CD14-positive monocyte (primary cell): ENCODE data around the gene SEC63. TPM values are rescaled to one million over a fixed set of nuclear protein-coding genes. Genes with fewer than 3 reads are reported as not detected.
A peak's percentile ranks its signal among the peaks of the same experiment; 100 is the strongest.
"Not testable (repeated sequence)": the region's sequence is repeated elsewhere in the genome, so short reads cannot be mapped to it uniquely, and the experiment has no call there.

ENCODE experiments used
- DNase-seq, 3 donors: peaks; one replicate each; pipeline ENCODE4 v3.0.0-alpha.2; 2011 to 2022
- H2AFZ ChIP-seq: 2 replicates; pipeline ENCODE4 v1.6.0; 2012; ENCODE audit warnings: mild to moderate bottlenecking, low read depth, low read length, inconsistent platforms; ENCODE audit not compliant: insufficient read depth, poor library complexity, severe bottlenecking
- H3K27ac ChIP-seq, 2 donors: 1 replicate in 1 of 2; 2 replicates in 1 of 2; pipeline ENCODE4 v1.5.1; 2012 to 2013; ENCODE audit warnings: low read length in 2 of 2, control low read depth in 1 of 2, inconsistent platforms in 1 of 2, low read depth in 1 of 2, mild to moderate bottlenecking in 1 of 2
- H3K27me3 ChIP-seq, 2 donors: one replicate each; pipeline versions ENCODE4 v1.6.0 to v1.6.1; 2011 to 2013; ENCODE audit warnings: low read length in 2 of 2; ENCODE audit not compliant: control insufficient read depth in 2 of 2, insufficient read depth in 2 of 2
- H3K36me3 ChIP-seq, 2 donors: replicated peaks in 1 of 2; 1 replicate in 1 of 2; 2 replicates in 1 of 2; pipeline versions ENCODE4 v1.5.1 to v1.6.1; 2012 to 2013; ENCODE audit warnings: low read length in 2 of 2, control low read depth in 1 of 2, inconsistent platforms in 1 of 2, mild to moderate bottlenecking in 1 of 2; ENCODE audit not compliant: insufficient read depth in 2 of 2, control insufficient read depth in 1 of 2
- H3K4me1 ChIP-seq, 2 donors: 1 replicate in 1 of 2; 2 replicates in 1 of 2; pipeline versions ENCODE4 v1.5.1 to v1.6.1; 2012 to 2013; ENCODE audit warnings: low read length in 2 of 2, control low read depth in 1 of 2, inconsistent platforms in 1 of 2, mild to moderate bottlenecking in 1 of 2, moderate library complexity in 1 of 2; ENCODE audit not compliant: insufficient read depth in 2 of 2, control insufficient read depth in 1 of 2
- H3K4me2 ChIP-seq: replicated peaks from 2 replicates; pipeline ENCODE3; 2012; ENCODE audit warnings: low read length, moderate library complexity, mild to moderate bottlenecking; ENCODE audit not compliant: poor library complexity, severe bottlenecking; ENCODE audit errors: extremely low read depth
- H3K4me3 ChIP-seq, 3 experiments: fragments of 200-600 bp in 1 of 3; sonication (generic) in 1 of 3; replicated peaks in 1 of 3; 1 replicate in 2 of 3; 2 replicates in 1 of 3; pipeline ENCODE4 v1.5.1; 2011 to 2013; ENCODE audit warnings: low read length in 3 of 3, mild to moderate bottlenecking in 3 of 3, control low read depth in 2 of 3, low read depth in 2 of 3, inconsistent platforms in 1 of 3, moderate library complexity in 1 of 3
- H3K79me2 ChIP-seq: 2 replicates; pipeline ENCODE4 v1.6.0; 2012; ENCODE audit warnings: mild to moderate bottlenecking, control low read depth, inconsistent platforms, low read length, moderate library complexity; ENCODE audit not compliant: insufficient read depth
- H3K9ac ChIP-seq: 2 replicates; pipeline ENCODE4 v1.6.0; 2017; ENCODE audit warnings: low read length, mild to moderate bottlenecking; ENCODE audit not compliant: insufficient read depth, poor library complexity, severe bottlenecking
- H3K9me3 ChIP-seq, 2 donors: replicated peaks in 1 of 2; 1 replicate in 1 of 2; 2 replicates in 1 of 2; pipeline versions ENCODE4 v1.5.1 to v1.6.1; 2012 to 2013; ENCODE audit warnings: low read length in 2 of 2, control low read depth in 1 of 2; ENCODE audit not compliant: control insufficient read depth in 1 of 2, insufficient read depth in 1 of 2
- H4K20me1 ChIP-seq: 2 replicates; pipeline ENCODE4 v1.6.0; 2012; ENCODE audit warnings: mild to moderate bottlenecking, low read length, control low read depth, moderate library complexity; ENCODE audit not compliant: insufficient read depth
- H3K27ac Mint-ChIP-seq, 7 donors: one replicate each; pipeline ENCODE4 v1.8.0; 2020; ENCODE audit warnings: mild to moderate bottlenecking in 7 of 7, mixed read lengths in 7 of 7, moderate library complexity in 6 of 7, inconsistent platforms in 2 of 7
- H3K27me3 Mint-ChIP-seq, 3 donors: one replicate each; pipeline ENCODE4 v1.8.0; 2021 to 2022; ENCODE audit warnings: low read depth in 3 of 3, mild to moderate bottlenecking in 3 of 3, mixed read lengths in 3 of 3, moderate library complexity in 3 of 3, inconsistent platforms in 1 of 3
- H3K36me3 Mint-ChIP-seq, 2 donors: one replicate each; pipeline ENCODE4 v1.8.0; 2020; ENCODE audit warnings: mixed read lengths in 2 of 2, inconsistent platforms in 1 of 2, mild to moderate bottlenecking in 1 of 2
- H3K4me1 Mint-ChIP-seq: one replicate; pipeline ENCODE4 v1.8.0; 2020; ENCODE audit warnings: mild to moderate bottlenecking, mixed read lengths
- H3K4me3 Mint-ChIP-seq, 2 donors: one replicate each; pipeline ENCODE4 v1.8.0; 2020; ENCODE audit warnings: mild to moderate bottlenecking in 2 of 2, mixed read lengths in 2 of 2, moderate library complexity in 1 of 2
- H3K9me3 Mint-ChIP-seq, 7 donors: one replicate each; pipeline ENCODE4 v1.8.0; 2020 to 2022; ENCODE audit warnings: mixed read lengths in 7 of 7, mild to moderate bottlenecking in 6 of 7, moderate library complexity in 6 of 7, inconsistent platforms in 2 of 7
- WGBS: methylation state at CpG from one replicate; pipeline ENCODE4 v1.1.5; 2013; ENCODE audit warnings: missing lambda C conversion rate; ENCODE audit not compliant: insufficient coverage; 5-methylcytosine and 5-hydroxymethylcytosine counted together
- intact Hi-C, 2 donors: fragments of 100-400 bp; cut with micrococcal nuclease; formaldehyde crosslinking; loops; one replicate each; pipeline versions ENCODE4 v1.15.0 to v1.15.1; 2023
- polyA plus RNA-seq, 3 donors: library from polyadenylated mRNA; depleted of rRNA in 1 of 3; unstranded in 2 of 3; stranded (reverse) in 1 of 3; fragments of 300-500 nt in 2 of 3; fragments of >200 nt in 1 of 3; fragmentation: Illumina TruSeq in 2 of 3; gene quantifications; 1 replicate in 2 of 3; 2 replicates in 1 of 3; pipeline ENCODE4 v1.2.3, GENCODE V29; 2012 to 2021
- TF ChIP-seq, protein P1 (sequence below): fragments of 200-600 bp; IDR thresholded peaks from one replicate; pipeline ENCODE4 v1.8.0; 2022; ENCODE audit warnings: antibody characterized with exemption, mild to moderate bottlenecking

The SEC63 gene
- polyA plus RNA-seq, 3 donors = 12.0 to 33.7 (median 12.7) TPM

DNA sequence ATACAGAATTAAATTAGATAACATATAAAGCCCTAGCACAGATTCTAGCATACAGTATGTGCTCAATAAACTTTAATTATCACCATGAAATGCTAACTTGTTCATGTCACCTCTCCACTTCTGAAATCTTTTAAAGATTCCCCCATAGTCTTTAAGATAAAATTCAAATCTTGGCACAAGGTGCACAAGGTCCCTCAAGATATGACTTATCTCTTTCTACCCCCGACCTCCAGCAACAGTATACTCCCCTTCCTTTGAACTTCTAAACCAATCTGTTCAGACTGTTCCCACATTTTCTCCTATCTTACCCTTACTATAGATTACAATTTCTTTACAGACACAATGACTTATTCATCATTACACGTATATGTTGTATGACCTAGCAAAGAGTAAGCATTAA, 29.0 kb downstream of the SEC63 start:
- Histone ChIP-seq H3K36me3 (peaks cover 9 to 48% of the 10 kb centered on the region in 2 donors), H3K9me3 (no peaks in the 10 kb centered on the region), H3K27me3 (no peaks in the 10 kb centered on the region), H3K79me2 (peaks cover 82% of the 10 kb centered on the region), H3K9ac (no peak overlapping the region), H3K4me2 (no peak overlapping the region), H3K27ac (no peak overlapping the region), H3K4me3 (no peak overlapping the region), H4K20me1 (peaks cover 87% of the 10 kb centered on the region), H2AFZ (no peak overlapping the region), H3K4me1 (no peaks in the 10 kb centered on the region)
- WGBS = 86% methylated on average over 1 of the region's 2 CpGs
- Mint-ChIP-seq H3K9me3 (peaks cover 0 to 5% (median 1%) of the 10 kb centered on the region in 7 donors), H3K4me3 (no peak overlapping the region), H3K27ac (peak overlapping the region in 1 of 7 donors; percentile 1), H3K4me1 (no peaks in the 10 kb centered on the region), H3K27me3 (no peaks in the 10 kb centered on the region), H3K36me3 (peaks cover 15 to 41% of the 10 kb centered on the region in 2 donors)
- TF ChIP-seq, protein P1, sequence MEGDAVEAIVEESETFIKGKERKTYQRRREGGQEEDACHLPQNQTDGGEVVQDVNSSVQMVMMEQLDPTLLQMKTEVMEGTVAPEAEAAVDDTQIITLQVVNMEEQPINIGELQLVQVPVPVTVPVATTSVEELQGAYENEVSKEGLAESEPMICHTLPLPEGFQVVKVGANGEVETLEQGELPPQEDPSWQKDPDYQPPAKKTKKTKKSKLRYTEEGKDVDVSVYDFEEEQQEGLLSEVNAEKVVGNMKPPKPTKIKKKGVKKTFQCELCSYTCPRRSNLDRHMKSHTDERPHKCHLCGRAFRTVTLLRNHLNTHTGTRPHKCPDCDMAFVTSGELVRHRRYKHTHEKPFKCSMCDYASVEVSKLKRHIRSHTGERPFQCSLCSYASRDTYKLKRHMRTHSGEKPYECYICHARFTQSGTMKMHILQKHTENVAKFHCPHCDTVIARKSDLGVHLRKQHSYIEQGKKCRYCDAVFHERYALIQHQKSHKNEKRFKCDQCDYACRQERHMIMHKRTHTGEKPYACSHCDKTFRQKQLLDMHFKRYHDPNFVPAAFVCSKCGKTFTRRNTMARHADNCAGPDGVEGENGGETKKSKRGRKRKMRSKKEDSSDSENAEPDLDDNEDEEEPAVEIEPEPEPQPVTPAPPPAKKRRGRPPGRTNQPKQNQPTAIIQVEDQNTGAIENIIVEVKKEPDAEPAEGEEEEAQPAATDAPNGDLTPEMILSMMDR = no peak
- intact Hi-C loops = no loop called here
- no peak for DNase-seq

DNA sequence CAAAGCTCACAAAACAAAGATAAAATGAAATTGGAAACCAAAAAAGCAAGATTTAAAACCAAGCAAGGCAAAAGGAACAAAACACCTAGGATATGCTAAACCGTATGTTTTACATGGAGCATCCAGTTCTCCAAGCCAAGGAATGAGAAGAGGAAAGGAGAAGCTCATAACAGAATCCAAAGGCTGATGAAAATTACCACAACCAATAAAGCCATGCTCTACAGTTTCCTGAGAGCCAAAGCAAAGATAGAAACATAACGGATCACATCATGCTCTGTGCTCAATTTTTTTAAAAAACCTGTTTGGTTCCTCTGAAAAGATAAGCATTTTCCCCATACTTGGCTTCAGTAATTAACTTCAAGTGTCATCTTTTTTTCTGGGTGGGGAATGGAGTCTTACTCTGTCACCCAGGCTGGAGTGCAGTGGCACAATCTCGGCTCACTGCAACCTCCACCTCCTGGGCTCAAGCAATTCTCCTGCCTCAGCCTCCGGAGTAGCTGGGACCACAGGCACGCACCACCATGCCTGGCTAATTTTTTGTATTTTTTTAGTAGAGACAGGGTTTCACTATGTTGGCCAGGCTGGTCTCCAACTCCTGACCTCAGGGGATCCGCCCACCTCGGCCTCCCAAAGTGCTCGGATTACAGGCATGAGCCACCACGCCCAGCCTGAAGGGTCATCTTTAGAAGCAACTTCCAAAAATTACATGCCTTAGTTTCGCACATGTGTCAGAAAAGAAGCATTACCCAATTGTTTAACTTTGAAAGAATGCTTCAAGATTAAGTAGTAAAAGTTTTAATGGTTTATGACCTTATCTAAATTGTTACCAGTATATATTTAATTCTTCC, 31.1 kb downstream of the SEC63 start:
- H3K9me3 ChIP-seq, H3K4me2 ChIP-seq, DNase-seq, H3K4me1 ChIP-seq, H3K9ac ChIP-seq, H3K9me3 Mint-ChIP-seq, H3K4me3 Mint-ChIP-seq, intact Hi-C loops, H2AFZ ChIP-seq, H3K4me1 Mint-ChIP-seq, H3K27ac ChIP-seq, H3K27me3 Mint-ChIP-seq, H3K4me3 ChIP-seq, H3K27me3 ChIP-seq: not testable (repeated sequence)
- Mint-ChIP-seq H3K36me3 (peaks cover 19 to 47% of the 10 kb centered on the region in 2 donors), H3K27ac (peak overlapping the region in 2 of 7 donors; percentile 22 to 80)
- peaks cover 74% of the 10 kb centered on the region for H4K20me1 ChIP-seq
- peaks cover 70% of the 10 kb centered on the region for H3K79me2 ChIP-seq
- WGBS = 96% methylated on average over 4 of the region's 10 CpGs
- H3K36me3 ChIP-seq = peaks cover 13 to 62% of the 10 kb centered on the region in 2 donors
